H9 (cell line): ENCODE results near the gene CRYGN. TPM values are rescaled to one million over a fixed set of nuclear protein-coding genes. Genes with fewer than 3 reads are reported as not detected.

Experiments
- DNase-seq: peaks from one replicate; pipeline ENCODE4 v3.0.0-alpha.2; 2017
- H2AFZ ChIP-seq: one replicate; pipeline ENCODE4 v1.6.1; 2013; ENCODE audit warnings: mild to moderate bottlenecking, low read length, control low read depth, moderate library complexity
- H2AK5ac ChIP-seq: 2 replicates; pipeline ENCODE4 v1.6.1; 2013; ENCODE audit warnings: low read length, control low read depth, mixed read lengths; ENCODE audit not compliant: insufficient read length
- H2BK120ac ChIP-seq: one replicate; pipeline ENCODE4 v1.6.1; 2013; ENCODE audit warnings: low read depth, mild to moderate bottlenecking, low read length, control low read depth, inconsistent platforms; ENCODE audit not compliant: poor library complexity, severe bottlenecking
- H2BK12ac ChIP-seq: 2 replicates; pipeline ENCODE4 v1.6.1; 2013; ENCODE audit warnings: low read length, control low read depth, mixed read lengths, low read depth; ENCODE audit not compliant: insufficient read length
- H2BK15ac ChIP-seq: 2 replicates; pipeline ENCODE4 v1.6.1; 2013; ENCODE audit warnings: low read depth, low read length, control low read depth
- H2BK20ac ChIP-seq: one replicate; pipeline ENCODE4 v1.6.1; 2013; ENCODE audit warnings: low read depth, mild to moderate bottlenecking, low read length, control low read depth, inconsistent platforms; ENCODE audit not compliant: poor library complexity, severe bottlenecking
- H2BK5ac ChIP-seq: 2 replicates; pipeline ENCODE4 v1.6.1; 2013; ENCODE audit warnings: low read length, control low read depth, mixed read lengths; ENCODE audit not compliant: insufficient read length
- H3K14ac ChIP-seq: 2 replicates; pipeline ENCODE4 v1.6.1; 2013; ENCODE audit warnings: low read length, control low read depth; ENCODE audit not compliant: insufficient read depth
- H3K18ac ChIP-seq: 2 replicates; pipeline ENCODE4 v1.6.1; 2013; ENCODE audit warnings: low read depth, mild to moderate bottlenecking, mixed read lengths, low read length, control low read depth; ENCODE audit not compliant: insufficient read length
- H3K23ac ChIP-seq: 2 replicates; pipeline ENCODE4 v1.6.1; 2013; ENCODE audit warnings: low read length, control low read depth, mixed read lengths, low read depth; ENCODE audit not compliant: insufficient read length
- H3K23me2 ChIP-seq: 2 replicates; pipeline ENCODE4 v1.6.1; 2013; ENCODE audit warnings: low read depth, mild to moderate bottlenecking, mixed read lengths, low read length, control low read depth; ENCODE audit not compliant: insufficient read length, poor library complexity, severe bottlenecking
- H3K27ac ChIP-seq: 2 replicates; pipeline ENCODE4 v1.5.1; 2013; ENCODE audit warnings: low read length, control low read depth, mixed read lengths, low read depth; ENCODE audit not compliant: insufficient read length
- H3K27me3 ChIP-seq: 2 replicates; pipeline ENCODE4 v1.6.1; 2013; ENCODE audit warnings: low read length, control low read depth, inconsistent platforms; ENCODE audit not compliant: insufficient read depth
- H3K4ac ChIP-seq: 2 replicates; pipeline ENCODE4 v1.6.1; 2013; ENCODE audit warnings: low read depth, mild to moderate bottlenecking, control low read depth, inconsistent platforms, low read length, moderate library complexity
- H3K4me1 ChIP-seq: 2 replicates; pipeline ENCODE4 v1.6.1; 2013; ENCODE audit warnings: low read length, control low read depth, inconsistent platforms; ENCODE audit not compliant: insufficient read depth
- H3K4me2 ChIP-seq: 2 replicates; pipeline ENCODE4 v1.6.1; 2013; ENCODE audit warnings: low read length, control low read depth, mixed read lengths; ENCODE audit not compliant: insufficient read length, insufficient read depth
- H3K56ac ChIP-seq: 2 replicates; pipeline ENCODE4 v1.6.1; 2013; ENCODE audit warnings: low read depth, mild to moderate bottlenecking, mixed read lengths, low read length, control low read depth; ENCODE audit not compliant: insufficient read length
- H3K79me1 ChIP-seq: 2 replicates; pipeline ENCODE4 v1.6.1; 2013; ENCODE audit warnings: low read depth, mild to moderate bottlenecking, moderate library complexity, low read length, control low read depth, inconsistent platforms; ENCODE audit not compliant: insufficient read depth, poor library complexity, severe bottlenecking
- H3K79me2 ChIP-seq: 2 replicates; pipeline ENCODE4 v1.6.1; 2013; ENCODE audit warnings: low read length, control low read depth, inconsistent platforms; ENCODE audit not compliant: insufficient read depth
- H3K9ac ChIP-seq: 2 replicates; pipeline ENCODE4 v1.6.1; 2013; ENCODE audit warnings: low read length, control low read depth, mixed read lengths; ENCODE audit not compliant: insufficient read length; ENCODE audit errors: extremely low read depth
- H3K9me3 ChIP-seq: one replicate; pipeline ENCODE4 v1.6.1; 2013; ENCODE audit warnings: low read depth, low read length, inconsistent platforms; ENCODE audit not compliant: control insufficient read depth
- H3T11ph ChIP-seq: one replicate; pipeline ENCODE4 v1.6.1; 2013; ENCODE audit warnings: mild to moderate bottlenecking, low read length, control low read depth, inconsistent platforms
- H4K20me1 ChIP-seq: one replicate; pipeline ENCODE4 v1.6.1; 2013; ENCODE audit not compliant: control insufficient read depth, insufficient read length, insufficient read depth
- H4K5ac ChIP-seq: 2 replicates; pipeline ENCODE4 v1.6.1; 2013; ENCODE audit warnings: low read depth, mild to moderate bottlenecking, mixed read lengths, low read length, control low read depth; ENCODE audit not compliant: insufficient read length
- H4K8ac ChIP-seq: replicated peaks from 2 replicates; pipeline ENCODE4 v1.6.1; 2013; ENCODE audit warnings: low read length, control low read depth, mixed read lengths, low read depth; ENCODE audit not compliant: insufficient read length
- H4K91ac ChIP-seq: 2 replicates; pipeline ENCODE4 v1.6.1; 2013; ENCODE audit warnings: low read depth, mild to moderate bottlenecking, moderate library complexity, mixed read lengths, low read length, control low read depth; ENCODE audit not compliant: insufficient read length
- H3K27ac Mint-ChIP-seq, 3 experiments: 2 replicates in 2 of 3; 3 replicates in 1 of 3; pipeline ENCODE4 v1.8.0; 2020 to 2021; ENCODE audit warnings: mixed read lengths in 3 of 3, mild to moderate bottlenecking in 1 of 3, moderate library complexity in 1 of 3
- H3K27me3 Mint-ChIP-seq: 2 replicates; pipeline ENCODE4 v1.8.0; 2021; ENCODE audit warnings: low read depth, mild to moderate bottlenecking, moderate library complexity, mixed read lengths
- H3K36me3 Mint-ChIP-seq, 3 experiments: 2 replicates in 2 of 3; 3 replicates in 1 of 3; pipeline ENCODE4 v1.8.0; 2020 to 2021; ENCODE audit warnings: low read depth in 3 of 3, mixed read lengths in 3 of 3; ENCODE audit not compliant: insufficient read depth in 1 of 3
- H3K4me1 Mint-ChIP-seq, 2 experiments: 2 replicates each; pipeline ENCODE4 v1.8.0; 2020; ENCODE audit warnings: mixed read lengths in 2 of 2
- H3K4me3 Mint-ChIP-seq, 2 experiments: 2 replicates in 1 of 2; 3 replicates in 1 of 2; pipeline ENCODE4 v1.8.0; 2020 to 2021; ENCODE audit warnings: mild to moderate bottlenecking in 2 of 2, mixed read lengths in 2 of 2, moderate library complexity in 1 of 2
- H3K9me3 Mint-ChIP-seq, 2 experiments: 2 replicates in 1 of 2; 3 replicates in 1 of 2; pipeline ENCODE4 v1.8.0; 2020; ENCODE audit warnings: mild to moderate bottlenecking in 2 of 2, mixed read lengths in 2 of 2, moderate library complexity in 1 of 2
- WGBS: extraction: QIAGEN DNeasy Blood & Tissue Kit; methylation state at CpG from one replicate; pipeline ENCODE4 v1.1.7; 2013; ENCODE audit warnings: missing lambda C conversion rate, low lambda C conversion rate, mixed read lengths; ENCODE audit not compliant: insufficient read length; ENCODE audit errors: extremely low coverage; 5-methylcytosine and 5-hydroxymethylcytosine counted together
- total RNA-seq: library from RNA; stranded (reverse); gene quantifications from 2 replicates; pipeline ENCODE4 v1.2.1, GENCODE V29; 2021
- TF ChIP-seq, protein P1 (sequence below): fragments of 200-600 bp; sonication (generic); conservative IDR thresholded peaks from 3 replicates; pipeline ENCODE4 v1.8.0; 2021; ENCODE audit warnings: antibody characterized with exemption, mild to moderate bottlenecking

CRYGN gene
- total RNA-seq, 1 experiment from 2014 or later, result 1.8 TPM

DNA sequence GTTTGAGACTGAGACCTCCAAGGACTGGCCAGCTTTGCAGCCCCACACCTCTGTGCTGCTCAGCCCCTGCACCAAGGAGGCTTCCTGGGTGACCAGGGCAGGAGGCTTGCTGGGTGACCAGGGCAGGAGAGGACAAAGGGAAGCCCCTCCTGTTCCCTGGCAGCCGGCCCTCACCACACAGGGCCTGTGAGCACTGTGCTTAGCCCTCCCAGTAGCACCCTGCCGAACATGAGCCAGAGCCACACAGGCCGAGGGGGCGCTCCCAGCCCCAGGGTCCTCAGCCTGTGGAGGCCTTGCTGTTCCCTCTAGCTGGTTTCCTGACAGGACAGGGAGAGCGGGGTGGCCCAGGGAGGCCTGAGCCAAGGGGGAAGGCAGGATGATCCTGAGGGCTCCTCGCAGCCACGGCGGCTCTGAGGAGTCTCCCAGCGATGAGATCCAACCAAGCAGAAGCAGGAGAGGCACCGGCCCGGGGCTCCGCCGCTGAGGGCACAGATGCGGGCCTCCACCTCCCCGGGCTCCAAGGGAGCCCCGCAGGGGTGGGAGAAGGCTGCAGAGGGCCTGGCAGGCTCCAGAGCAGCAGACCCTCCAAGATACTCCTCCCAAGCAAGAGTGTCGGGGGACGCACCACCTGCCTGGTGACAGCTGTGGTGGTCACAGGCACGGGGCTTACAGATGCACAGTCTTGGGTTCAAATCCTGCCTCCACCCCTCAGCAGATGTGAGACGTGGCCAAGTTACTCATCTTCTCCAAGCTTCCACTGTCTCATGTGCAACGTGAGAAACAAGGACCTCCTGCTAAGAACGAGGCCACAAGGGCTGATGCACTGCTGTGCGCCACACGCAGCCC, 52.6 kb downstream of the CRYGN start:
- H3K27ac Mint-ChIP-seq, result no peak overlapping the region; a peak in 1 of 7 replicates

More for the DNA sequence above, 52.6 kb downstream of the CRYGN start:
- no peaks in the 10 kb centered on the region for H3K9me3 Mint-ChIP-seq
- H3K36me3 Mint-ChIP-seq, result peaks cover 0 to 7% (median 0%) of the 10 kb centered on the region in 3 experiments; a peak in 2 of 7 replicates
- peaks cover 5 to 13% of the 10 kb centered on the region in 2 experiments for H3K4me1 Mint-ChIP-seq
- Histone ChIP-seq H3K4me2 (no peak overlapping the region), H2BK20ac (no peak overlapping the region), H2AK5ac (no peak overlapping the region), H3K27me3 (peaks cover 4% of the 10 kb centered on the region; the same call in 1 of the 2 replicates), H3K27ac (no peak overlapping the region), H2AFZ (no peak overlapping the region), H3K9ac (no peak overlapping the region), H3K18ac (no peak overlapping the region), H4K91ac (no peak overlapping the region), H3K56ac (no peak overlapping the region), H2BK120ac (no peak overlapping the region), H4K5ac (no peak overlapping the region), H3T11ph (no peak overlapping the region), H3K9me3 (no peaks in the 10 kb centered on the region), H2BK15ac (no peak overlapping the region), H2BK12ac (no peak overlapping the region), H3K23me2 (no peaks in the 10 kb centered on the region), H3K4ac (no peak overlapping the region), H4K8ac (no peak overlapping the region), H4K20me1 (no peaks in the 10 kb centered on the region), H3K23ac (no peak overlapping the region), H3K79me1 (no peaks in the 10 kb centered on the region), H3K79me2 (no peaks in the 10 kb centered on the region), H3K4me1 (no peaks in the 10 kb centered on the region), H3K14ac (no peak overlapping the region; the same call in 1 of the 2 replicates), H2BK5ac (no peak overlapping the region)
- no CpG with 5 or more reads among the region's 24 CpGs for WGBS
- DNase-seq, result no peak
- H3K27me3 Mint-ChIP-seq, result peaks cover 31% of the 10 kb centered on the region
- no peak overlapping the region for H3K4me3 Mint-ChIP-seq
- TF ChIP-seq, protein P1, sequence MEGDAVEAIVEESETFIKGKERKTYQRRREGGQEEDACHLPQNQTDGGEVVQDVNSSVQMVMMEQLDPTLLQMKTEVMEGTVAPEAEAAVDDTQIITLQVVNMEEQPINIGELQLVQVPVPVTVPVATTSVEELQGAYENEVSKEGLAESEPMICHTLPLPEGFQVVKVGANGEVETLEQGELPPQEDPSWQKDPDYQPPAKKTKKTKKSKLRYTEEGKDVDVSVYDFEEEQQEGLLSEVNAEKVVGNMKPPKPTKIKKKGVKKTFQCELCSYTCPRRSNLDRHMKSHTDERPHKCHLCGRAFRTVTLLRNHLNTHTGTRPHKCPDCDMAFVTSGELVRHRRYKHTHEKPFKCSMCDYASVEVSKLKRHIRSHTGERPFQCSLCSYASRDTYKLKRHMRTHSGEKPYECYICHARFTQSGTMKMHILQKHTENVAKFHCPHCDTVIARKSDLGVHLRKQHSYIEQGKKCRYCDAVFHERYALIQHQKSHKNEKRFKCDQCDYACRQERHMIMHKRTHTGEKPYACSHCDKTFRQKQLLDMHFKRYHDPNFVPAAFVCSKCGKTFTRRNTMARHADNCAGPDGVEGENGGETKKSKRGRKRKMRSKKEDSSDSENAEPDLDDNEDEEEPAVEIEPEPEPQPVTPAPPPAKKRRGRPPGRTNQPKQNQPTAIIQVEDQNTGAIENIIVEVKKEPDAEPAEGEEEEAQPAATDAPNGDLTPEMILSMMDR, result no peak
